Measurements from ENCODE around the gene BRMS1.

Gene BRMS1

DNA sequence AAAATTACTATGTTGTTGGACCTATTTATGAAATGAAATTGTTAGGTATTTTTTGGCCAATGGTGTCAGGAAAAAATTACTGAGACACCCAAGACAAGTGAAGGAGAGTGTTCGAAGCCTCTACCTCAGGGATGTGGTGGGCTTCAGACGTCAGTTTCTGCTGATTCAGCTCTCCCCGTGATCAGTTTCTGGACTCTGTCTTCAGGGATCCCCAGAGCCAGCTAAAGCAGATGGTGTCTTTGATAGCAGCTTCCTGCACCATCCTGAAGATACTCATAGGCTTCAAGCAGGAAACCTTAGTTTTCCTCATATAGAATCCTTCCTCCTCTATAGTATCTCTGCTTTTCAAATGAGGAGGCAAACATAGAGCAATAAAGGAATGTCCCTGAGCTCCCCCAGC, 35.4 kb downstream of the BRMS1 start:
- no peak for DNase-seq (ENCODE audit: low spot score)

DNA sequence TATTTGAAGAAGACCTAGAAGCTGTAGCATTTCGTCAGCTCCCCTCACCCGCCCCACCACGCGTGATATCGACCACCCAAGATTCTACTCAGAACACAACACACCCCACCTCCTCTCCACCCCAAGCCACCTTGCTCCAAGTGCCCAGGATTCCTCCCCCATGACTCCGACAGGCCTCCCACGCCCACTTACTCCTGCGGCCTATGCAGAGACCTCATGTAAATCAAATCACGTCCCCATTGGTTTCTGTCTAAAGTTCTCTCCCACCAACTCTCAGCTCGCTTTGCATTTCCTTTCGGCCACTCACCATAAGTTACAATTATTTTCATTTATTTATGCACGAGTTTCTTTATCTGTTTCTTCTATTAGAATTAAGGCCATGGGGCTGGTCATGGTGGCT, 42.2 kb downstream of the BRMS1 start:
- no peak for DNase-seq (ENCODE audit: low spot score)

DNA sequence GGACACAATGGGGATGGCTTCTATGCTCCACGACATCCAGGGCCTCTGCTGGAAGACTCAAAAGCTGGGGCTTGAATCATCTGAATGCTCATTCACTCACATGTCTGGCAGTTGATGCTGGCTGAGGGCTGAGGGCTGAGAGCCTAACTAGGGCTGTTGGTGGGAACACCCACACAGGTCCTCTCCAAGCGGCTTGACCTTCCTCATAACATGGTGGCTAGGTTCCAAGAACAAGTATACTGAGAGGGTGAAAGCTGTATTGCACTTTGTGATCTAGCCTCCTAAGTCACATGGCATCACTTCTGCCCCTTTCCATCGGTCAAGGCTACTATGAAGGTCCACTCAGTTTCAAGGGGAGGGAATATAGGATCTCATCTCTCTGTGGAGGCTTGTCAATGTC, 45.7 kb downstream of the BRMS1 start:
- DNase-seq (ENCODE audit: low spot score), result no peak

DNA sequence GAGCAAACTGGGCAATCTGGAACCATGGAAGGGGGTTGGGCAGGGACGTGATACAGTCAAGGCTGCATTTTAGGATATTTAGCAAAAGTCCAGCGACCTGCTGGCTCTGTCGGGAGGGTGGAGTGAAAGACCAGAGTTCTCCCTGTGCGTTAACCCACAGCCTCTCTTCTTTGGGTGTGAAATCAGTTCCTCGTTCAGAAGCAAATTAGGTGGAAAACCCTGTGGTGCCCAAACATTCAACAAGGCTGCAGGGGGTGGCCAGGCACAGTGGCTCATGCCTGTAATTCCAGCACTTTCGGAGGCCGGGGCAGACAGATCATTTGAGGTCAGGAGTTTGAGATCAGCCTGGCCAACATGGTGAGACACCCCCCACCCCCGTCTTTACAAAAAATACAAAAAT, 47.3 kb downstream of the BRMS1 start:
- DNase-seq (ENCODE audit: low spot score), result no peak

DNA sequence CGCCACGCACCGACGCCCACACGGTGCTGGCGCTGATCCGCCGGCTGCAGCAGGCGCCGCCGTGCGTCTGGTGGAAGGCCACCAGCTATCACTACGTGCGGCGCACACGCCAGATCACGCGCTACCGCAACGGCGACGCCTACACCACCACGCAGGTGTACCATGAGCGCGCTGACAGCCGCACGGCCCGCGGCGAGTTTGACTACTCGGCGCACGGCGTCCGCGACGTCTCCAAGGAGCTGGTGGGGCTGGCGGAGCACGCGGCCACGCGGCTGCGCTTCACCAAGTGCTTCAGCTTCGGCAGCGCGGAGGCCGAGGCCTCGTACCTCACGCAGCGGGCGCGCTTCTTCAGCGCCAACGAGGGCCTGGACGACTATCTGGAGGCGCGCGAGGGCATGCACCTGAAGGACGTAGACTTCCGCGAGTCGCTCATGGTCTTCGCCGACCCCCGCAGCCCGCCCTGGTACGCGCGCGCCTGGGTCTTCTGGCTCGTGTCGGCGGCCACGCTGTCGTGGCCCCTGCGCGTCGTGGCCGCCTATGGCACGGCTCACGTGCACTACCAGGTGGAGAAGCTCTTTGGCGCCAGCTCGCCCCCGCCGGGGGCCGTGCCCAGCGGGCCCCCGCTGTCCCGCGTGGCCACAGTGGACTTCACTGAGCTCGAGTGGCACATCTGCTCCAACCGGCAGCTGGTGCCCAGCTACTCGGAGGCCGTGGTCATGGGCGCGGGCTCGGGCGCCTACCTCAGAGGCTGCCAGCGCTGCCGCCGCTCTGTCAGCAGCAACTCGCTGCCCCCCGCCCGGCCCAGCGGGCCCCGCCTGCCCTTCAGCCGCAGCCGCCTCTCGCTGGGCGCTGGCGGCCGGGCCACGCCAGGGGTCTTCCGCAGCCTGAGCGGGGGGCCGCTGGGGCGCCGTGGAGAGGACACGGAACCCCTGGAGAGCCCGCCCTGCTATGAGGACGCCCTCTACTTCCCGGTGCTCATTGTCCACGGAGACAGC, 50.0 kb downstream of the BRMS1 start:
- DNase-seq (ENCODE audit: low spot score), result no peak

DNA sequence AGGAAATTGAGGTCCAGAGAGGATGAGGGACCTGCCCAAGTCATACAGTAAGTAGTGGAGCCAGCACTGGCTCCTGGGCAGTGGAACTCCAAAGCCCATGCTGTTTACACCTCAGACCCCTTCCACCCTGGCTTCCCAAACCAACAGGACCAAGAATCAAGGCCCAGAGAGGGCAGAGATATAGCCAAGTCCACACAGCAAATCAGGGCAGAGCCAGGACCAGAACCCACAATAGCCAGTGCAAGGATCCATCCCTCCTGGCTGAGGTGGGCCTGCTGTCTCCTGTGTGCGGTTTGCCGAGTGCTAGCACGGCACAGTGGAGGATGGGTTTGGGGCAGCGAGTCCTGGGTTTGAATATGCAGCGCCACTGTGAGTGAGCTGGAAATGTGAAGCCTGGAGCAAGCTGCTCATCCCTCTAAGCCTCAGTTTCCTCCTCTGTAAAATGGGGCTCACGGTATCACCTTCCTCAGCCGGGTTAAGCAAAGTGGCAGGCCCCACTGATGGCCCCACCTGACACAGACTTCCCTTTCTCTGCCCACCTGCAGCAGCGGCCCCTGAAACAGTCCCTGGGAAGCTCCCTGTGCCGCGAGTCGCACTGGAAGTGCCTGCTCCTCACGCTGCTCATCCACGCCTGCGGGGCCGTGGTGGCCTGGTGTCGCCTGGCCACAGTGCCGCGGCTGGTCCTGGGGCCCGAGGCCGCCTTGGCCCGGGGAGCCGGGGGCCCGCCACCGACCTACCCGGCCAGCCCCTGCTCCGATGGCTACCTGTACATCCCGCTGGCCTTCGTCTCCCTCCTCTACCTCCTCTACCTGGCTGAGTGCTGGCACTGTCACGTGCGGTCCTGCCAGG, 50.9 kb downstream of the BRMS1 start:
- DNase-seq (ENCODE audit: low spot score), result no peak

DNA sequence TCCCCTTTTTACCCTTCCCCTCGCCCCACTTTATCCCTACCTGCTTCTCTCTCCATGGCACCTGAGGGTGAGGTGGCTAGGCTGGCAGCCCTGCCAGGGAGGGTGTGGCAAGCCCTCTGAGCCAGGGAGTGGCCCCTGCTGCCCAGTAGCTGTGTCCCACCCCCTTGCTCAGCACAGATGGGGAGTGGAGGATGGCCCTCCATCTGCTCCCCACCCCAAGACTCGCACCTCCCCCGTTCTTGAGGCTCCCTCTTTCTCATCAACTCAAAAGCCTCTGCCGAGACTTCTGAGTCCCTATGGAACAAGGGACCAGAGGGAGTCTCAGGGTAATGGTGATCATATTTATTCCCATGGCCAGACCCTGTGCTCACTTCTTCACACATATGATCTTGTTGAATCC, 51.6 kb downstream of the BRMS1 start:
- DNase-seq (ENCODE audit: low spot score), result no peak

DNA sequence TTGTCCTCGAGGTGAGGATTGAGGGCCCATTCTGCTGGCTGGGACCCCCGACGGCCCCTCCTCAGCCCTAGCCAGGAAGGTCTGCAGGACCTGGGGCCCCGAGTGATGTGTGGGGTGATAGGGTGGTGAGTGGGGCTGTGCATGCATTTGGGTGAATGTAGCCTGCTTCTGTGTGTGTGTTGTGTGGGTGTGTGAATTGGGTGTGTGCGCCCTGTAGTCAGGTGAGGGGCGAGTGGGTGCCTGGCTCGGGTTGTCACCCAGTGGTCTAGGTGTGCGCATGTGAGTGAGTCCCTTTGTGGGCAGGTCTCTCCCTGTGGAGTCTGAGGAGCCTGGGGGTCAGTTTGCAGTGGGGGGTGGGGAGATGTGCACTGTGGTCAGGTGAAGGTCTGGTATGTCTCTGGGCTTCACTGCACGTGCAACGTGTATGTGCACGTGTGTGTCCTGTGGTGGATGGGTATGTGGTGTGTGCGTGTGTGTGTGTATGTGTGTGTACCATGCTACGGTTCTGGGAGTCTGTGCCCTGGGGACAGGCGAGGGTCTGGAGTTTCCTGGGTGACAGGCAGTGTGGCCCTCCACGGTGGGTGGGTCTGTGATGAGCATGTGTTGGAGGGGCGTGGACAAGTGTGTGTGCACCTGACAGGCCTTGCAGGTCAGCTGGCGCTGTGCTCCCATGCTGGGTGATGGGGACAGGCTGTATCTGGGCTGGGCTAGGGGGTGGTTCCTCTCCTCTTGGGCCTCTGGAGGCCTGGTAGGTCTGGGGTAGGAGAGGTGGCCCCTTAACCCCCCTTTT, 52.2 kb downstream of the BRMS1 start:
- DNase-seq (ENCODE audit: low spot score), result no peak

DNA sequence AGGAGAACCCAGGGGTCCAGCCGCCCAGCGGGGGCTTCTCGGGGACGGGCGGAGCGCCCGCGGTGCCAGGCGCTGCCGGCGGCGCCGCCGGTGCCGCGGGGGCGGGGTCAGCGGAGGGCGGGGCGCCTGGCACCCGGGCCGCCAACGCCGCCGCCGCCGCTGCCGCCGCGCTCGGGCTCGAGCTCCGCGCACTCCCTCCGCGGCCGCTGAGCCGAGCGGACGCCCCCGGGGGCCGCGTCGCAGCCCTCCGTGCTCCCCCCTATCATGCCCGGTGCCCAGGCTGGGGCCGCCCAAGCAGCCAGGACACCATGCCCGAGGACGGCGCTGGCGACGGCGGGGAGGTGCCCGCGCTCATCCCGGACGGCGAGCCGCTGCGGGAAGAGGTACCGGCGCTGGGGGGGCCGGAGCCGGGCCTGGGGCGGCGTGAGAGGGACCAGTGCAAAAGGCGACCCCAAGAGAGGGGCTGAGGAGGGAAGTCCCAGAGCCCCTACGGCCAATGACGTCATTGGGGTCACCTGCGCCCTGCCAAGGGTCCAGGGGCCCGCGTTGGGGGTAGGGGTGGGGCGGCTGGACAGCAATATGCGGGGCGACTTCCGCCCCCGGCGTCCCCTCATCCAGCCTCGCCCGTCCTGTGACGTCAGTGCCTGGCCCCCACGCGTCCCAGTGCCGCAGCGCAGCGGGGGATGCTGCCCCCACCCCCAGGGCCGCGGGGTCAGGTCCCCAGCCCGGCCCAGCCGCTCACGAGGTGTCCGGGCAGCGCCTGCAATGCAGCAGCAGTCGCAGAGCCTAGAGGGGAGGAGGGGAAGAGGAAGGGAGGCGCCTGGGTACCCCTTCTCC, 53.0 kb downstream of the BRMS1 start, which contains the start of gene TMEM151A:
TMEM151A (plus strand) TSS at position 189 of the 837 bp plus-strand sequence; CDS start at position 309, 120 bp downstream.
- DNase-seq (ENCODE audit: low spot score), result peak; percentile 74

DNA sequence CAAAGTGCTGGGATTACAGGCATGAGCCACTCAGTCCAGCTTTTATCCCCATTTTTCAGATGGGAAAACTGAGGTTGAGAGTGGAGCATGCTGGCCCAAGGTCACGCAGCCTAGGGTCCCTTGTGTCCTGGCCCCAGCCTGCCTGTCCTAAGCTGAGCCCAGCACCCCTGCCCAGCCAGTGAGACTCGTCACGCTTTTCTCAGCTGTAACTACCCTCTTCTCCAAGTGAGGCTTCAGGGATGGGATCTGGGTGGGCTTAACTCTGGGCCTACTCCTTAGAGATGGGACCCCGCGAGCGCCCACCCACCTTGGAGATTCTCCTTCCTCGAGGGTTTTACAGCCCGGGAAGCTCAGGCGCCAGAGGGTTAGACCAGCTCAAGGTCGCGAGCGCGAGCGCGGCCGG, 53.6 kb downstream of the BRMS1 start:
- no peak for DNase-seq (ENCODE audit: low spot score)

DNA sequence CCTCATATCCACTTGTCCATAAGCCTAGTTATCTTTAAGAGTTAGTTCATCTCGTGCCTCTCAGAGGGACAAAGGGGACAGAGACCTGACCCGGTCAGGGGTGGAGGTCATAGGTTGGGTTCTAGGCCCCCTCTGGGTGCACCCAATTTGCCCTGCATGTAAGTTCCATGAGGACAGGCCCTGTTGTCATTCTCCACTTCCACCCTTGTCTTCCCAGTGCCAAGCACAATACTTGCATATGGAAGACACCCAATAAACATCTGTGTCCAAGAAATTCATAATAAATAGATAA, 54.6 kb downstream of the BRMS1 start:
- no peak for DNase-seq (ENCODE audit: low spot score)

DNA sequence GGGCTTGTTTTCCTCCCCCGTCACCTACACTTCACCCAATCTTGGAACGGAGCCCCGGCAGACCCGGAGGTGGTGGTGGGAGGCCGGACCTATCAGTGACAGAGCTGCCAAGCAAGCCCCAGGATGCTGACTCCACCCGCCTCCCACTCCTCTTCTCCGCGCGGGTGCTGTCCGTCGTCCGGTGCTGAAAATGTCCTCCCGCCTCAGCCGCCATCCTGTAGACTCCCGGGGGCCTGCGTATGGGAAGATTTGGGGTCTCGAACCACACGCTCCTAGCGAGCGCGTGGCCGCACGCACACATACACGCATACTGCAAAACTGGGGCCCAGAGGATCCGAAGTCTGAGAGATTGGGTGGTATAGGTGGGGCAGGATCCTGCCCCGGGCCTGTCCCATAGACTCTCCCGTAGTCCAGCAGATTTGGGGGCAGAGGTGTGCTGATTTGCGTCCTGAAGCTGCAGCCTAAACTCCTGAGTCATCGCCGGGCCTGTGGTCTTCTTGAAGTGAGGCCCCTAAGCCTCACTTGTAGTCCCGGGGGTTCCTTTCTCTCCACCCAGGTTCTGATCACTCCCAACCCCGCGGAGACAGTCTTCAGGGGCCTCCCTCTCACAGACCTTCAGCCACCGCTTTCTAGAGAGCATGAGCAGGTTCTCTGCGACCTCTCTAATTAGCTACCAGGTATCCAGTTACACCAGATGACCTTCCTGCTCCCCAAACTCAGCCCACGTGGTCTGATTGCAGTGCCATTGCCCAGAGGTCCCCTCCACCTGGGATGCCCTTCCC, 55.2 kb downstream of the BRMS1 start:
- peak; percentile 87 for DNase-seq (ENCODE audit: low spot score)

DNA sequence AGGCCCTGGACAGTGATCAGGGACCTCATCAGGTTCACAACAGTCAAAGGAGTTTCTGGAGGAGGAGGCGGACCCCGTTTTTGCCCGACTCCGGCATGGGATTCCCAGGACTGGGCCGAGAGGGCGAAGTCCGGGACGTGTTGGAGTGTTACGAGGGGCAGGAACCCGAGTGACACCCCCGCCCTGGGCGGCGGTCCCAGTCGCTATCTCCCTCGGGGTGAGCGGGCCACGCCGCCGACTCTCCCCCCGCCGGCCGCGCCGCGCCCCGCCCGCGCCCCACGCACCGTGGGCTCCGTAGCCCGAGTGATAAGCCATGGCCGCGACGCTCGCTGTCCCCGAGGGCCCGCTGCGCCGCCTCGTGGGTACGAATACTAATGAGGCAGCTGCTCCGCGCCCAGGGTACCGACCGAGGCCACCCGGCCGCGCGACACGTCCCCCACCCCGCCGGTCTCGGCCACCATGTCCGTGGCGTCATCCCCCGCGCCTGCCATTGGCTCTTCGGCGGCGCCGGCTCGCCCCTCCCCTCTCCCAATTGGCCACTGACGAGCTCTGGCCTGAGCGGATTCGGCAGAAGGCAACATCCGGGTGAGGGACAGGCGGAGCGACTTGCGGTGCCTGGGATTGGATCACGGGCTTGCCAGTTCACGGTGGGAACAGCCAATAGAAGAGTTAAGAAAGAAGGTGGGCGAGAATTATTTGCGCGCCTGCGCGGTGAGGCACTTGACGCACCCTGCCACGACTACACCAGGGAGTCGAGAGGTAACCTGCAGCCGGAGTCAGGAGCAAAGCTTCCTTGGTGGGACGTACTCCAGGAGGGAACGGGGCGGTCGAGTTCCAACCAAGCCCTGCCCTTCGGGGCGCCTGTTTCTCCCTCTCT, 56.0 kb downstream of the BRMS1 start, which contains the start of gene YIF1A:
YIF1A (minus strand) TSS at position 473 of the 877 bp plus-strand sequence; CDS start at position 315, 158 bp downstream.
- peak; percentile 99 for DNase-seq (ENCODE audit: low spot score)

DNA sequence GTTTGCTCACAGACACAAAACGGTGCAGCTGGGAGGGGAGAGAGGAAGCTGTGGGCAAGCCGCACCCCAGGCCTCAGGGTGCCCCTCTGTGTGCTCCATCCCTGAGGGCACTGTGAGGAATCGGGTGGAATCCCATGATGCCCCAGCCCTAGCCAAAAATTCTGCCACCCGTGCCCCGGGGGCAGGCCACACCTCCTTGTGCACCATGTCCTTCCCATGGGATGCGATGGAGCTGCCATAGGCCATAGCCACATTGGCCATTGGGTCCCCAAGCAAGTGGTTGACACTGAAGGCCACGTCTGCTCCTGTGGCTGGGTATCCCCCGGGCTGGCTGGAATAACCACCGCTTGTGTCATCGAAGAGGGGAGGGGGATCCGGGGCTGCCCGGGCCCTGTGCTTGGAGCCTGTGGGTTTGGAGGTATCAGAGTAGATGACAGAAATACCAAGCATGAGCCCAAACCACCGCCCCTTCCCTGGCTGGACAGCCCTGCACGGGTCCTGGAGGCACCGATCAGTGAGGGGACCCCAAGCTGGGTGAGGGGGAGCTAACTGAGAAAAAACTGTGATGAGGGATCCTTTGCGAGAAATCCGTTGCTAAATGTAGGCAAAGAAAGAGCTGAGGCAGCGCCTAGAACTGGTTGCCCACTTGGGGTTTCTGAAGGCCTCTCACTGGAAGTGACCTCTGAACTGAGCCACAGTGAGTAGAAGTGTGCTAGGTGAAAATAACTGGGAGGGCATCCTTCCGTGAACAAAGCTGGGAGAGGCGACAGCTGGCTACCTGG, 56.8 kb downstream of the BRMS1 start:
- no peak for DNase-seq (ENCODE audit: low spot score)

Measured in iPS-NIHi11 (cell line).